H9 (cell line): ENCODE data around the gene CSF1. TPM values are rescaled to one million over a fixed set of nuclear protein-coding genes. Genes with fewer than 3 reads are reported as not detected.

Source experiments
- DNase-seq: peaks from one replicate; pipeline ENCODE4 v3.0.0-alpha.2; 2017
- H2AFZ ChIP-seq: one replicate; pipeline ENCODE4 v1.6.1; 2013; ENCODE audit warnings: mild to moderate bottlenecking, low read length, control low read depth, moderate library complexity
- H2AK5ac ChIP-seq: 2 replicates; pipeline ENCODE4 v1.6.1; 2013; ENCODE audit warnings: low read length, control low read depth, mixed read lengths; ENCODE audit not compliant: insufficient read length
- H2BK120ac ChIP-seq: one replicate; pipeline ENCODE4 v1.6.1; 2013; ENCODE audit warnings: low read depth, mild to moderate bottlenecking, low read length, control low read depth, inconsistent platforms; ENCODE audit not compliant: poor library complexity, severe bottlenecking
- H2BK12ac ChIP-seq: 2 replicates; pipeline ENCODE4 v1.6.1; 2013; ENCODE audit warnings: low read length, control low read depth, mixed read lengths, low read depth; ENCODE audit not compliant: insufficient read length
- H2BK15ac ChIP-seq: 2 replicates; pipeline ENCODE4 v1.6.1; 2013; ENCODE audit warnings: low read depth, low read length, control low read depth
- H2BK20ac ChIP-seq: one replicate; pipeline ENCODE4 v1.6.1; 2013; ENCODE audit warnings: low read depth, mild to moderate bottlenecking, low read length, control low read depth, inconsistent platforms; ENCODE audit not compliant: poor library complexity, severe bottlenecking
- H2BK5ac ChIP-seq: 2 replicates; pipeline ENCODE4 v1.6.1; 2013; ENCODE audit warnings: low read length, control low read depth, mixed read lengths; ENCODE audit not compliant: insufficient read length
- H3K14ac ChIP-seq: 2 replicates; pipeline ENCODE4 v1.6.1; 2013; ENCODE audit warnings: low read length, control low read depth; ENCODE audit not compliant: insufficient read depth
- H3K18ac ChIP-seq: 2 replicates; pipeline ENCODE4 v1.6.1; 2013; ENCODE audit warnings: low read depth, mild to moderate bottlenecking, mixed read lengths, low read length, control low read depth; ENCODE audit not compliant: insufficient read length
- H3K23ac ChIP-seq: 2 replicates; pipeline ENCODE4 v1.6.1; 2013; ENCODE audit warnings: low read length, control low read depth, mixed read lengths, low read depth; ENCODE audit not compliant: insufficient read length
- H3K23me2 ChIP-seq: 2 replicates; pipeline ENCODE4 v1.6.1; 2013; ENCODE audit warnings: low read depth, mild to moderate bottlenecking, mixed read lengths, low read length, control low read depth; ENCODE audit not compliant: insufficient read length, poor library complexity, severe bottlenecking
- H3K27ac ChIP-seq: 2 replicates; pipeline ENCODE4 v1.5.1; 2013; ENCODE audit warnings: low read length, control low read depth, mixed read lengths, low read depth; ENCODE audit not compliant: insufficient read length
- H3K27me3 ChIP-seq: 2 replicates; pipeline ENCODE4 v1.6.1; 2013; ENCODE audit warnings: low read length, control low read depth, inconsistent platforms; ENCODE audit not compliant: insufficient read depth
- H3K4ac ChIP-seq: 2 replicates; pipeline ENCODE4 v1.6.1; 2013; ENCODE audit warnings: low read depth, mild to moderate bottlenecking, control low read depth, inconsistent platforms, low read length, moderate library complexity
- H3K4me1 ChIP-seq: 2 replicates; pipeline ENCODE4 v1.6.1; 2013; ENCODE audit warnings: low read length, control low read depth, inconsistent platforms; ENCODE audit not compliant: insufficient read depth
- H3K4me2 ChIP-seq: 2 replicates; pipeline ENCODE4 v1.6.1; 2013; ENCODE audit warnings: low read length, control low read depth, mixed read lengths; ENCODE audit not compliant: insufficient read length, insufficient read depth
- H3K56ac ChIP-seq: 2 replicates; pipeline ENCODE4 v1.6.1; 2013; ENCODE audit warnings: low read depth, mild to moderate bottlenecking, mixed read lengths, low read length, control low read depth; ENCODE audit not compliant: insufficient read length
- H3K79me1 ChIP-seq: 2 replicates; pipeline ENCODE4 v1.6.1; 2013; ENCODE audit warnings: low read depth, mild to moderate bottlenecking, moderate library complexity, low read length, control low read depth, inconsistent platforms; ENCODE audit not compliant: insufficient read depth, poor library complexity, severe bottlenecking
- H3K79me2 ChIP-seq: 2 replicates; pipeline ENCODE4 v1.6.1; 2013; ENCODE audit warnings: low read length, control low read depth, inconsistent platforms; ENCODE audit not compliant: insufficient read depth
- H3K9ac ChIP-seq: 2 replicates; pipeline ENCODE4 v1.6.1; 2013; ENCODE audit warnings: low read length, control low read depth, mixed read lengths; ENCODE audit not compliant: insufficient read length; ENCODE audit errors: extremely low read depth
- H3K9me3 ChIP-seq: one replicate; pipeline ENCODE4 v1.6.1; 2013; ENCODE audit warnings: low read depth, low read length, inconsistent platforms; ENCODE audit not compliant: control insufficient read depth
- H3T11ph ChIP-seq: one replicate; pipeline ENCODE4 v1.6.1; 2013; ENCODE audit warnings: mild to moderate bottlenecking, low read length, control low read depth, inconsistent platforms
- H4K20me1 ChIP-seq: one replicate; pipeline ENCODE4 v1.6.1; 2013; ENCODE audit not compliant: control insufficient read depth, insufficient read length, insufficient read depth
- H4K5ac ChIP-seq: 2 replicates; pipeline ENCODE4 v1.6.1; 2013; ENCODE audit warnings: low read depth, mild to moderate bottlenecking, mixed read lengths, low read length, control low read depth; ENCODE audit not compliant: insufficient read length
- H4K8ac ChIP-seq: replicated peaks from 2 replicates; pipeline ENCODE4 v1.6.1; 2013; ENCODE audit warnings: low read length, control low read depth, mixed read lengths, low read depth; ENCODE audit not compliant: insufficient read length
- H4K91ac ChIP-seq: 2 replicates; pipeline ENCODE4 v1.6.1; 2013; ENCODE audit warnings: low read depth, mild to moderate bottlenecking, moderate library complexity, mixed read lengths, low read length, control low read depth; ENCODE audit not compliant: insufficient read length
- H3K27ac Mint-ChIP-seq, 3 experiments: 2 replicates in 2 of 3; 3 replicates in 1 of 3; pipeline ENCODE4 v1.8.0; 2020 to 2021; ENCODE audit warnings: mixed read lengths in 3 of 3, mild to moderate bottlenecking in 1 of 3, moderate library complexity in 1 of 3
- H3K27me3 Mint-ChIP-seq: 2 replicates; pipeline ENCODE4 v1.8.0; 2021; ENCODE audit warnings: low read depth, mild to moderate bottlenecking, moderate library complexity, mixed read lengths
- H3K36me3 Mint-ChIP-seq, 3 experiments: 2 replicates in 2 of 3; 3 replicates in 1 of 3; pipeline ENCODE4 v1.8.0; 2020 to 2021; ENCODE audit warnings: low read depth in 3 of 3, mixed read lengths in 3 of 3; ENCODE audit not compliant: insufficient read depth in 1 of 3
- H3K4me1 Mint-ChIP-seq, 2 experiments: 2 replicates each; pipeline ENCODE4 v1.8.0; 2020; ENCODE audit warnings: mixed read lengths in 2 of 2
- H3K4me3 Mint-ChIP-seq, 2 experiments: 2 replicates in 1 of 2; 3 replicates in 1 of 2; pipeline ENCODE4 v1.8.0; 2020 to 2021; ENCODE audit warnings: mild to moderate bottlenecking in 2 of 2, mixed read lengths in 2 of 2, moderate library complexity in 1 of 2
- H3K9me3 Mint-ChIP-seq, 2 experiments: 2 replicates in 1 of 2; 3 replicates in 1 of 2; pipeline ENCODE4 v1.8.0; 2020; ENCODE audit warnings: mild to moderate bottlenecking in 2 of 2, mixed read lengths in 2 of 2, moderate library complexity in 1 of 2
- CTCF ChIP-seq: fragments of 200-600 bp; sonication (generic); conservative IDR thresholded peaks from 3 replicates; pipeline ENCODE4 v1.8.0; 2021; ENCODE audit warnings: antibody characterized with exemption, mild to moderate bottlenecking
- WGBS: extraction: QIAGEN DNeasy Blood & Tissue Kit; methylation state at CpG from one replicate; pipeline ENCODE4 v1.1.7; 2013; ENCODE audit warnings: missing lambda C conversion rate, low lambda C conversion rate, mixed read lengths; ENCODE audit not compliant: insufficient read length; ENCODE audit errors: extremely low coverage; 5-methylcytosine and 5-hydroxymethylcytosine counted together
- total RNA-seq: library from RNA; stranded (reverse); gene quantifications from 2 replicates; pipeline ENCODE4 v1.2.1, GENCODE V29; 2021

Gene CSF1
- total RNA-seq, 1 experiment from 2014 or later = 2.3 TPM

- Histone ChIP-seq H3K23me2 (no peaks in the 10 kb centered on the region), H3K56ac (no peak overlapping the region), H2BK15ac (no peak overlapping the region), H3K4ac (no peak overlapping the region), H3K79me1 (no peaks in the 10 kb centered on the region), H2BK5ac (no peak overlapping the region), H4K20me1 (no peaks in the 10 kb centered on the region), H3K14ac (no peak overlapping the region), H4K91ac (no peak overlapping the region), H3K4me1 (peaks cover 2% of the 10 kb centered on the region; the same call in 1 of the 2 replicates), H3K27ac (no peak overlapping the region), H4K8ac (no peak overlapping the region), H3K23ac (no peak overlapping the region), H2AFZ (no peak overlapping the region), H3T11ph (no peak overlapping the region), H3K4me2 (no peak overlapping the region), H4K5ac (no peak overlapping the region), H3K27me3 (no peaks in the 10 kb centered on the region), H2BK120ac (no peak overlapping the region), H2BK12ac (no peak overlapping the region), H2BK20ac (no peak overlapping the region), H3K18ac (no peak overlapping the region), H3K9me3 (no peaks in the 10 kb centered on the region), H3K79me2 (no peaks in the 10 kb centered on the region), H2AK5ac (peak overlapping the region; percentile 47), H3K9ac (no peak overlapping the region)
- Mint-ChIP-seq H3K27ac (no peak overlapping the region), H3K9me3 (peaks cover under 1 to 3% of the 10 kb centered on the region in 2 experiments), H3K27me3 (peaks cover 9% of the 10 kb centered on the region), H3K4me3 (no peak overlapping the region), H3K4me1 (peaks cover 6 to 7% of the 10 kb centered on the region in 2 experiments), H3K36me3 (0 out of 7 replicates have a peak, but pooled peaks cover 0 to 1% (median 0%) of the 10 kb centered on the region in 3 experiments)
- no CpG with 5 or more reads among the region's 2 CpGs for WGBS
- TF ChIP-seq CTCF = no peak
- DNase-seq = no peak
Observed at GRCh38 chr1:109944541-109944940, 33.9 kb downstream of the CSF1 start.
